Measurements from ENCODE around the gene TSSK2.
"Not testable (repeated sequence)": the region's sequence is repeated elsewhere in the genome, so short reads cannot be mapped to it uniquely, and the experiment has no call there.

DNA sequence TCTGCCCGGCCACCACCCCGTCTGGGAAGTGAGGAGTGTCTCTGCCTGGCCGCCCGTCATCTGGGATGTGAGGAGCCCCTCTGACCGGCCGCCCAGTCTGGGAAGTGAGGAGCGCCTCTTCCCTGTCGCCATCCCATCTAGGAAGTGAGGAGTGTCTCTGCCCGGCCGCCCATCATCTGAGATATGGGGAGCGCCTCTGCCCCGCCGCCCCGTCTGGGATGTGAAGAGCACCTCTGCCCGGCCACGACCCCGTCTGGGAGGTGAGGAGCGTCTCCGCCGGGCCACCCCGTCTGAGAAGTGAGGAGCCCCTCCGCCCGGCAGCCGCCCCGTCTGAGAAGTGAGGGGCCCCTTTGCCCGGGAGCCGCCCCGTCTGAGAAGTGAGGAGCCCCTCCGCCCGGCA lies 47.0 kb upstream of the TSSK2 start:
- TF ChIP-seq, protein P1, sequence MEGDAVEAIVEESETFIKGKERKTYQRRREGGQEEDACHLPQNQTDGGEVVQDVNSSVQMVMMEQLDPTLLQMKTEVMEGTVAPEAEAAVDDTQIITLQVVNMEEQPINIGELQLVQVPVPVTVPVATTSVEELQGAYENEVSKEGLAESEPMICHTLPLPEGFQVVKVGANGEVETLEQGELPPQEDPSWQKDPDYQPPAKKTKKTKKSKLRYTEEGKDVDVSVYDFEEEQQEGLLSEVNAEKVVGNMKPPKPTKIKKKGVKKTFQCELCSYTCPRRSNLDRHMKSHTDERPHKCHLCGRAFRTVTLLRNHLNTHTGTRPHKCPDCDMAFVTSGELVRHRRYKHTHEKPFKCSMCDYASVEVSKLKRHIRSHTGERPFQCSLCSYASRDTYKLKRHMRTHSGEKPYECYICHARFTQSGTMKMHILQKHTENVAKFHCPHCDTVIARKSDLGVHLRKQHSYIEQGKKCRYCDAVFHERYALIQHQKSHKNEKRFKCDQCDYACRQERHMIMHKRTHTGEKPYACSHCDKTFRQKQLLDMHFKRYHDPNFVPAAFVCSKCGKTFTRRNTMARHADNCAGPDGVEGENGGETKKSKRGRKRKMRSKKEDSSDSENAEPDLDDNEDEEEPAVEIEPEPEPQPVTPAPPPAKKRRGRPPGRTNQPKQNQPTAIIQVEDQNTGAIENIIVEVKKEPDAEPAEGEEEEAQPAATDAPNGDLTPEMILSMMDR (IDR thresholded peaks at IDR 0.05), result not testable (repeated sequence)
- TF ChIP-seq POLR2A (IDR thresholded peaks at IDR 0.05), result not testable (repeated sequence)

All from heart left ventricle (tissue), 13 donors.